ENCODE data around the gene RAE1. TPM values are rescaled to one million over a fixed set of nuclear protein-coding genes. Genes with fewer than 3 reads are reported as not detected.
A peak's percentile ranks its signal among the peaks of the same experiment; 100 is the strongest.

The RAE1 gene
- total and polyA plus RNA-seq, 12 donors, result 8.8 to 46.9 (median 22.5) TPM

- Histone ChIP-seq H3K4me1 (replicated peaks in 1 of 2) (peaks cover 6 to 7% of the 10 kb centered on the region in 2 donors), H3K27me3 (no peaks in the 10 kb centered on the region), H3K4me3 (no peak overlapping the region), H3K36me3 (replicated peaks in 1 of 2) (peaks cover 0 to 8% of the 10 kb centered on the region in 2 donors), H3K27ac (no peak overlapping the region), H3K9me3 (replicated peaks in 1 of 3) (no peaks in the 10 kb centered on the region)
- 91 to 93% (median 92%) methylated on average over 20 of the region's 20 CpGs for WGBS, 4 donors
- intact Hi-C loops (cut with DNase I), result loop anchor here (5.0 to 10.0 kb wide), 2 partner anchors 114 to 211 kb away; no protein-coding TSS in a partner anchor
- TF ChIP-seq POLR2A (IDR thresholded peaks at IDR 0.05) (no peak), CTCF (IDR thresholded peaks at IDR 0.05) (no peak)
- DNase-seq, result peak in 1 of 7 donors; percentile 5
These were observed 32.6 kb downstream of the RAE1 start for GRCh38 chr20:57383447-57384347.

- peaks cover 0 to 5% of the 10 kb centered on the region in 2 donors for H3K36me3 ChIP-seq (replicated peaks in 1 of 2)
- peak in 1 of 7 donors; percentile 16 for DNase-seq
These were observed 33.4 kb downstream of the RAE1 start for GRCh38 chr20:57384486-57384885.

GRCh38 chr20:57384953-57385761 is 34.1 kb downstream of the RAE1 start:
- TF ChIP-seq POLR2A (IDR thresholded peaks at IDR 0.05), result no peak
- no peak for TF ChIP-seq CTCF (IDR thresholded peaks at IDR 0.05)
- Histone ChIP-seq H3K27ac (peak overlapping the region in 2 of 5 donors; percentile 16 to 44), H3K9me3 (replicated peaks in 1 of 3) (no peaks in the 10 kb centered on the region), H3K4me3 (no peak overlapping the region), H3K4me1 (replicated peaks in 1 of 2) (peaks cover 6 to 15% of the 10 kb centered on the region in 2 donors), H3K36me3 (replicated peaks in 1 of 2) (no peaks in the 10 kb centered on the region), H3K27me3 (no peaks in the 10 kb centered on the region)
- peak; percentile 31 to 80 (median 55) for DNase-seq
- intact Hi-C loops (cut with DNase I), result loop anchor here (5.0 to 10.0 kb wide), 2 partner anchors 112 to 210 kb away; no protein-coding TSS in a partner anchor
- WGBS, 4 donors, result 61 to 78% (median 72%) methylated on average over 15 to 29 of the region's 29 CpGs

More at GRCh38 chr20:57384486-57384885, 33.4 kb downstream of the RAE1 start:
- Histone ChIP-seq H3K9me3 (replicated peaks in 1 of 3) (no peaks in the 10 kb centered on the region), H3K4me3 (no peak overlapping the region), H3K27ac (peak overlapping the region in 2 of 5 donors; percentile 16 to 44), H3K4me1 (replicated peaks in 1 of 2) (peaks cover 6 to 10% of the 10 kb centered on the region in 2 donors), H3K27me3 (no peaks in the 10 kb centered on the region)
- 92 to 95% (median 94%) methylated on average over 7 to 8 of the region's 8 CpGs for WGBS, 4 donors
- intact Hi-C loops (cut with DNase I), result loop anchor here (5.0 to 10.0 kb wide), 2 partner anchors 113 to 210 kb away; no protein-coding TSS in a partner anchor
- no peak for TF ChIP-seq POLR2A (IDR thresholded peaks at IDR 0.05)
- no peak for TF ChIP-seq CTCF (IDR thresholded peaks at IDR 0.05)

DNA sequence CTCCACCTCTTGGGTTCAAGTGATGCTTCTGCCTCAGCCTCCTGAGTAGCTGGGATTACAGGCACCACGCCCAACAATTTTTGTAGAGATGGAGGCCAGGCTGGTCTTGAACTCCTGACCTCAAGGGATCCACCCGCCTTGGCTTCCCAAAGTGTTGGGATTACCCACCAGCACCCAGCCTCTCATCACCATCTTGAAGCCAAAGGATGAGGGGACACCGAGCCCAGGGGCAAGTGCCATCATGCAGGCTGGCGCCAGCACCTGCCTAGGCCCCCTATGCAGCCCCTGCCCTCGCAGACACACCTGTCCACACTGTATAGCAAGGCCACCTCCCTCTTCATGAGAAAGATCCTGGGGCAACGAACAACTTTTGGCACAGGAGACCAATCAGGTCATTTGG is 34.9 kb downstream of the RAE1 start:
- Histone ChIP-seq H3K27me3 (no peaks in the 10 kb centered on the region), H3K36me3 (replicated peaks in 1 of 2) (no peaks in the 10 kb centered on the region), H3K4me3 (no peak overlapping the region), H3K27ac (no peak overlapping the region), H3K9me3 (replicated peaks in 1 of 3) (no peaks in the 10 kb centered on the region), H3K4me1 (replicated peaks in 1 of 2) (peaks cover 6 to 16% of the 10 kb centered on the region in 2 donors)
- peak in 1 of 7 donors; percentile 11 for DNase-seq
- TF ChIP-seq CTCF (IDR thresholded peaks at IDR 0.05), result no peak
- no peak for TF ChIP-seq POLR2A (IDR thresholded peaks at IDR 0.05)
- WGBS, 4 donors, result 94 to 100% (median 94%) methylated on average over 2 to 6 of the region's 6 CpGs
- intact Hi-C loops (cut with DNase I), result loop anchor here in 1 of 2 donors (10.0 kb wide), 1 partner anchor 209 kb away; no protein-coding TSS in a partner anchor
